ENCODE measurements around the gene PPFIA3.

GRCh38 chr19:49073514-49074378 lies 45.6 kb upstream of the PPFIA3 start:
- no peak for TF ChIP-seq EZH2 (IDR thresholded peaks at IDR 0.05; ENCODE audit: borderline replicate concordance)
- no peak for TF ChIP-seq CTCF (IDR thresholded peaks at IDR 0.05; ENCODE audit: poor library complexity)
- TF ChIP-seq EZH2phosphoT487 (IDR thresholded peaks at IDR 0.05; ENCODE audit: low read depth, severe bottlenecking, unreplicated experiment) = no peak
